Measurements from ENCODE around the gene NCBP3.
"Not testable (repeated sequence)": the region's sequence is repeated elsewhere in the genome, so short reads cannot be mapped to it uniquely, and the experiment has no call there.

The NCBP3 gene

DNA sequence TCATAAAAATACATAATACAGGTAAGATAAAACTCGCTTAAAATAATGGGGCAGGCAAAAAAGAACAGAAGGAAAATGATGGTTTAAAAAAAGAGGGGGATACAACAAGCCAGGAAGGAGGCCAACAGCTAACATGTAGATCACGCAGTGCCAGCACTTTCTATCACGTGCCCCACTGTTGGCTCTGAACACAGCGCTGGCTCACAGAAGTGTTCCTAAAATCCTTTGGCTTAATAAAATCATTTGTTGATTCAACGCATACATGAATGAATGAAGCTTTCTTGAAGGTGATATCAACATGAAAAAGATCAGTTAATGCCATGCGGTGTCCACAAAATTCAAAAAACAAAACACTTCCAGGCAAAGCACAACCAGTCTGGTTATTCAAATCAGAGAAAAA is 53.6 kb downstream of the NCBP3 start:
- no peak for DNase-seq (ENCODE audit: low read depth)

DNA sequence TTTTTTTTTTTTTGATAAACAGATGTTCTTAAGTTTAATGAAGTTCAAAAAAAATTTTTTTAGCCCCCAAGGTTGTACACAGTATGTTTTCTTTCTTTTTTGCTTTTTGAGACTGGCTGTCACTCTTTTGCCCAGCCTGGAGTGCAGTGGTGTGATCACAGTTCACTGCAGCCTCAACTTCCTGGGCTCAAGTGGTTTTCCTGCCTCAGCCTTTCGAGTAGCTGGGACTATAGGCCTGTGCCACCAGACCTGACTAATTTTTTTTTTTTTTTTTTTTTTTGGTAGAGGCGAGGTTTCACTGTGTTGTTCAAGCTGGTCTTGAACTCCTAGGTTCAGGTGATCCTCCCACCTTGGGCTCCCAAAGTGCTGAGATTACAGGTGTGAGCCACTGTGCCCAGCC is 57.8 kb downstream of the NCBP3 start:
- DNase-seq (ENCODE audit: low read depth) = no peak

DNA sequence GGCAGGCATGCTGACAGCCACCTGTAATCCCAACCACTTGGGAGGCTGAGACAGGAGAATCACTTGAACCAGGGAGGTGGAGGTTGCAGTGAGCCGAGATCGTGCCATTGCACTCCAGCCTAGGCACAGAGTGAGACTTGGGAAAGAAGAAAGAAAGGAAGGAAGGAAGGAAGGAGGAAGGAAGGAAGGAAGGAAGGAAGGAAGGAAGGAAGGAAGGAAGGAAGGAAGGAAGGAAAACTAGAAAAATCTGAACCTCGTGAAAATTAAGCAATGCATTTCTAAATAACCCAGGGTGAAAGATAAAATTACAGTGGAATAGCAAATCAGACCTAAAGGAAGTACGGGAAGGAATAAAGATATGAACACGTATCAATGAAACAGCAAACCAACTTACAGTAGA is 60.7 kb downstream of the NCBP3 start:
- DNase-seq (ENCODE audit: low read depth) = not testable (repeated sequence)

DNA sequence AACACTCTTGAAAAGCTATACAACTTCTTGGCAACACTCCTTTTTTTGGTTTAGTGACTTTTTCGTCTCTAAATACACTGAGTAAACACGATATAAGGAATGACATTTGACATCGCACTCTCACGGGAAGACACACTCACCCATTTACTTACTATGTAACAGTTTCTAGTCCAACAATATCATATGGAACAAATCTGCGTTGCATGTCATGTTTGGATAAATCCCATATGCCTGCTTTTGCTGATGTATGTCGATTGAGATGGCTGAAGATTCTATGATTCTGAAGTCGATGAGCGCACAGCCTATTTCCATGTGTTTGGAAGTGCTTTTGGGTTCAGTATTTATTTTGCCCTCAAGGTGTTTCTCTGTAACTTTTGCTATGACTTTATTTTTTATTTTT is 63.3 kb downstream of the NCBP3 start:
- no peak for DNase-seq (ENCODE audit: low read depth)

DNA sequence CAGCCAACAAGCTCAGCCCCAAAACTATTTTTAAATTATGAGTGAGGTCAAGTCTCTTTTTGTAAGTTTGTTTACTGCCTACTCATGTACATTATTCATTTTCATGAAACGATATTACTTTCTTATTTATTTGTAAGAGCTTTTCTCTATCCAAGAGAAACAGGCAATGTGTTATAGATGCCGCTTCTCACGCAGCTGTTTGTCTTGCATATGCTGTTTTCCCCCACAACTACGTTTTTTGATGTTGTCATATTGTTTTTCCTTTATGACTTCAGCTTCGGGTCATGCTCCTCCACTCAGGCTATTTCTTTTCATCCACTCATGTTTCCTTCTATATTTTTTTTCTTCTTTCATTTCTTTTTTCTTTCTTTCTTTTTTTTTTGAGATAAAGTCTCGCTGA is 65.1 kb downstream of the NCBP3 start:
- no peak for DNase-seq (ENCODE audit: low read depth)

DNA sequence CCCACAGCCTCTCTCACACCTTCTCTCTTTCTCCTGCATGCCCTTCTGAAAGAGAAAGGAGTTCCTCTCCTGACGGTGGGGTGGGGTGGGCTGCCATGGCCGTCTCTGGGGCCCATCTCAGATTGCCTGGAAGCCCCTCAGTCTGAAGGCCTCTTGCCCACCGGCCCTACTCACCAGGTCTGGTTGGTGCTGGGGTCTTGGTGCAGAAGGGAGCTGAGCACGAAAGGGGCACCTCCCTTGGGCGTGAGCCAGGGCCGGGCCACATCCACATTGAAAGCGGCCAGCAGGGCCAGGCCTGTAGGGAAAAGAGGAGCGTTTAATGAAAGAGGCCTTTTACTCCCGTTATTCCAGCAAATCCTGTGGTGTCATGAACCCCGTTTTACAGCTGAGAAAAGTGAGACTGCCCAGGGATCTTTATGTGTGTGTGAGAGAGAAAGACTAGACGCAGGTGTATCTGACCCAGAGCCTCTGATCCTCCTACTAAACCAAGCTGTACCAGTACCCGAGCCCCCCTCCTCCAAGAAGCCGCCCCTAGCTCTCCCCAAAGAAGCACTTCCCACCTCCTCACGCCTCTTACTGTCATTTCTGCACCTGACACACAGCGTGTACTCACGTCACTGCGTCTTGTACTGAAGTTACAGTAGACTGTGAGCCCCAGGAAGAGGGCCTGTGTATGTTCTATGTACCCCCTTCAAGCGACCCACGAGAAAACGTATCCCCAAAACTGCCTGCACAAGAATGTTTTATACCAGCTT is 68.5 kb downstream of the NCBP3 start:
- no peak for DNase-seq (ENCODE audit: low read depth)

DNA sequence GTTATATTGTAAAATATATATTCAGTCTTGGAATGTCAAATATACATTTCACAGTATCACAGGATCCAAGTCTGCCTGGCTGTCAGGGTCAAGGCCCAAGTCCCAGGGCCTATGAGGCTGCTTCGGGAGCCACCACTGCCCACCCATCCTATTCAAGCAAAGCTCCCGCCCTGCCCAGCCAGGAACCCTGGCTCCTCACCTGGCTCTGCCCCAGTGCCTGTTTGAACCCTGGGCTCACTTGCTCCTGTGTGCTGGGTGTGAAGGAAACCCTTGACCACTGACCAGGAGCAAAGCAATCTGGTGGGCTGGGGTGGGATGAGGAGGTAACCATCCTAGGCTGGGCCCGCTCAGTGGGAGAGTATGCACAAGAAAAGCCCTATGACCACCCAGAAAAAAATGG is 72.1 kb downstream of the NCBP3 start:
- no peak for DNase-seq (ENCODE audit: low read depth)

DNA sequence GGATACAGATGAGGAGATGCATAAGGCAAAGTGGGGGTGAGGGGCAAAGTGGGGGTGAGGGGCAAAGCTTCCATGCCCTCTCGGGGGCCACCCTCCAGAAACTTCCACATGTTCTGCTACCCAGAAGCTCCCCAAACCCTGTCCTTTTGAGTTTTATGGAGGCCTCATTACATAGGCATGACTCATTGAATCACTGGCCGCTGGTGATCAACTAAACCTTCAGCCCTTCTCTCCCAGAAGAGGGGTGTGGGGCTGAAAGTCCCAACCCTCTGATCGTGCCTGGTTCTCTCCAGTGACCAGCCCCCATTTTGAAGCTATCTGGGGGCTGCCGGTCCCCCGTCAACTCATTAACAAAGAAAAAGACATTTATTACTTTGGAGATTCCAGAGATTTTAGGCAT is 72.5 kb downstream of the NCBP3 start:
- no peak for DNase-seq (ENCODE audit: low read depth)

DNA sequence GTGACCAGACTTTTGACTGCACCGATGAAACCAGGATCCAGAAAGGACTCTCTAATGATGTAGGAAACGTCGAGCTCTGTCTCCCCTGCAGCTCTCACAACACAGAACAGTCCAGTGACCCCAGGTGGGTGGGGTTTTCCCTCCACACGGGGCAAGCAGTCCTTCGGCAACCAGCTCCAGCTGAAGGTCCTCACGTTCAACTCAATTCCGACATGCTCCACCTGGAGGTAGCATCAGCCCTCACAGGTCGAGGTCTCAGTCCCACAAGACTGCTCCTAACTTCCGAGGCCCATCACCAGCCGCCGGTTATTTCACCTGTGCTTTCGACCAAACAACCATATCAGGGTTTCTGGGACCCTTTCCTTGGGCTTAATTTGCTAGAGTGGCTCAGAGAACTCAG is 73.3 kb downstream of the NCBP3 start:
- DNase-seq (ENCODE audit: low read depth) = no peak

DNA sequence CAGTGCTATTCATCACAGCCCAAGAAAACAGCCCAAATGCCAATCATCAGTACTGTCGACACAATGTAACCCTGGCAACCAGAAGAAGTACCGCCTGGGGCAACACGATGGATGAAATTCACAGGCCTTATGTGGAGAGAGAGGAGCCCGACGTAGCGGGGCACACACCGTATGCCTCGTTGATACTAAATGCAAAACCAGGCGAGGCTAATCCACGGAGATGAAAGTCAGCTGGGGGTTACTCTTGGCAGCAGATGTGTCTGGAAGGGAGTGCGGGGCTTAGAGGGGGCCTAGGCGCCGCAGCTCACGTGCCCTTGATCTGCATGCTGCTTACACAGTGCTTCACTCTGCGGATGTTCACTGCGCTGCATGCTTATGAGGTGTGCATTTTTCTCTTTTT is 74.9 kb downstream of the NCBP3 start:
- no peak for DNase-seq (ENCODE audit: low read depth)

DNA sequence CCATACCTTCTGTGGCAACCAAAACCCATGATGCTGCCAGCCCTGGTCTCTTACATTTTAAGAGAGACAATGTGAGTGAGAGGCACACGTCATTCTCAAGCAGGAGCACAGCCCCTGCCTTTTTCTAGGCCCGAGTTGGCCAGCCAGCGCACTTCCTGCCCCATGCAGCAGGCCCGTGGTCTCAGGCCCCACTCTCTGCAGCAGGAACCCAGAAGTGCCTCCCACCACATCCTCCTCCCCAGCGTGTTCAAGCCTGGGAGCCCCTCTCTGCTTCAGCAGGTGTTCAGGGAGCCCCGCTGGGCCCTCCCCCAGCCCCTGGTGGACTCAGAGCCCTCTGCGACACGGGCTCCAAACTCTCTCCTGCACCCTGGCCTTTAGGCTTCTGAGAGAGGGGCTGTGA is 75.6 kb downstream of the NCBP3 start:
- DNase-seq (ENCODE audit: low read depth) = no peak

DNA sequence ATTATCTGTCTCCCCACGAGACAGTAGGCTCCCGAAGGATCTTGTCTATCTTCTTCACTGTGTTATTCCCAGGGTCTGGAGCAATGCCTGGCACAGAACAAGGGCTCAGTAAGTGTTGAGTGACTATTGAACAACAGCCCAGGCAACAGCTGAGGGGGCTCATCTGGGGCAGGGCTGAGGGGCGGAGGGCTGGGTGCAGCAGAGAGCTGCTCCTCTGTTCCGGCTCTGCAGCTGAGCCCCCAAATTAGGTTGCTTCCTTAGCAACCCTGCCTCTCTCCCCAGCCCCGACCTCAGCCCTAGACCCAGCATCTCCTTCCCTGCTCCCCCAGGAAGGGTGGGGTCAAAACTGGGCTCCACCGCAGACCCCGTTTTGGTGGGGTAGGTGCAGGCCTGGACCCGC is 77.3 kb downstream of the NCBP3 start:
- DNase-seq (ENCODE audit: low read depth) = no peak

DNA sequence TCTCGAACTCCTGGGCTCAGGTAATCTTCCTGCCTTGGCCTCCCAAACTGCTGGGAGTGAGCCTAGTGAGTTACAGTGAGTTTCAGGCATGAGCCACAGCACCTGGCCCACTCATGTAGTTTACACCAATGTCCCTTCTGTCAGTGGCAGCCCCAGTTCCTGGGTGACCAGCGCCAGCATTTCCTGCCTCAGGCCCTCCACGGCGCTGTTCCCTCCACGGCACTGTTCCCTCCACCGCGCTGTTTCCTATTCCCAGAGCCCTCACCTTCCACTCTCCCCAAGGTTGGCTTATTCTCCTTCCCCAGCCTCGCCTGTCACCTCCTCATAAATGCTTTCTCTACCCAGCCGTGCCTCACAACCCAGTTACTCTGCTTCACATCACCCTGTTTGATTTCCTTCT is 77.7 kb downstream of the NCBP3 start:
- no peak for DNase-seq (ENCODE audit: low read depth)

DNA sequence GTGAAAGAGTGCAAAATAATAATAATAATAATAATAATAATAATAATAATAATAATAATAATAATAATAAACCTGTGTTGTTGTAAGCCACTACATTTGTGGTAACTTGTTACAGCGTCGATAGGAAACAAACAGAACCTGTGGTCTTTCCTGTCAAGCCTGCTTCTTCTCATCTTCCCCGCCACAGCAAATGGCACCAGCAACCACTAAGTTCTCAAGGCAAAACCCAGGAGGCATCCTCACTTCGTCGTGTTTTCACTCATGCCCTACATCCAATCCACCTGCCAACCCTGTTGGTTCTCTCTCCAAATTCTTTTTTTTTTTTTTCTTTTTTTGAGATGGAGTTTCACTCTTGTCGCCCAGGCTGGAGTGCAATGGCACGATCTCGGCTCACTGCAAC is 79.3 kb downstream of the NCBP3 start:
- no peak for DNase-seq (ENCODE audit: low read depth)

DNA sequence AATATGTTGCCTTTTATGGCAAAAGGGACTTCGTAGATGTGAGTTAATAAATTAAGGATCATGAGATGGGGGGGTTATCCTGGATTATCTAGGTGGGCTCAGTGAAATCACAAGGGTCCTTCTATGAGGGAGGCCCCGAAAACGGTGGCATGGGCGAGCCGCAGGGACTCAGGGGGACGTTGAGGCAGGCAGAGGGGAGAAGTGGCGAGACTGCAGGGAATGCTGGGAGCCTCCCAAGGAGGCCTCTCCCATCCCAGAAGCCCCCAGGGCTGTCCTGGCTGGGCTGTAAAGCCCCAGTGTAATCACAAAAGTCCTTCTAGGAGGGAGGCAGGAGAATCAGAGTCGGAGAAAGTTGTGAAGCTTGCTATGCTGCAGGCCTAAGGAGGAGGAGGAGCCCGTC is 80.1 kb downstream of the NCBP3 start:
- DNase-seq (ENCODE audit: low read depth) = no peak

DNA sequence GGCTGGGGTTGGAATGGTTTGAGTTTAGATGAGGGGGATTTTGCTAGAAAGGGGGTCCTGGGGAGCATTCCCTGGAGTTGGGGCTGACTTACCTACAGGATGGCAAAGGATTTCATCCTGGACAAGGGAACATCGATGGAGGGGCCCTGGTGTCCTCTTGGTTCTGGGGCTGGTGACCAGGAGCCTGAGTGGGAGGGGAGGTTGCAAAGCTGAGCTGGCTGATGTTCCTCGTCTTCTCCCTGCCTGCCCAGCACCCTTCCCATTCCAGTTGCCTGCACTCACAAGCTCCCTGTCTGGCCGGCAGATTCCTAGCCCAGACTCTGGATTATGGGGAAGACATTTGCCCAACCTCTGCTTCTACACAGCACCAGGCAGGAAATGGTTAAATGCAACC is 82.3 kb downstream of the NCBP3 start:
- DNase-seq (ENCODE audit: low read depth) = no peak

DNA sequence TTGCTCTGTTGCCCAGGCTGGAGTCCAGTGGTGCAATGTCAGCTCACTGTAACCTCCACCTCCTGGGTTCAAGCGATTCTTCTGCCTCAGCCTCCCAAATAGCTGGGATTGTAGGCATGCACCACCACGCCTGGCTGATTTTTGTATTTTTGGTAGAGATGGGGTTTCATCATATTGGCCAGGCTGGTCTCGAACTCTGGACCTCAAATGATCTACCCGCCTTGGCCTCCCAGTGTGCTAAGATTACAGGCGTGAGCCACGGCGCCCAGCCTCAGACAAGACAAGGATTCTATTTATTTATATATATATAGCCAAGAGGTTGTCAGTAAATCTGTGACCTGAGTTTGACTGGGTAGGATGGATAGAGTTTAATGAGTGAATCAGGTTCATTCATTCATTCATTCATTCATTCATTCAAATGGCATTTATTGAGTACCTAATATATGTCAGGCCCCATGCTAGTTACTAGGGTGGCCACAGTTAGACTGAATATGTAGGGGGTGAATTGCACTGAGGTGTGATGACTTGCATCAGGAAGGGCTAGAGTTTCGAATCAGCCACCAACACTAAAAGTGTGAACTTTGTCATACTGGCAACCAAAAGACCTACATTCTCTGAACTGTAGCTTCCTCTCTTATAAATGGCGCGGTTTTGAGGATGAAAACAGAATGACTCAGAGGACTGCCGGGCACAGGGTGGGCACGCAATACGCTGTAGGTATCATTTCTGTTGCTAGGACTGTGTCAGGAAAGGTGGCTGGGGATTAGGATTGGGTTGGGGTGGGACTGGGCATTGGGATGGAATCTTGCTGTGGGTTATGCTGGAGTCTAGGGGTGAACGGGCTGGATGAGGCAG is 82.9 kb downstream of the NCBP3 start:
- DNase-seq (ENCODE audit: low read depth) = no peak

DNA sequence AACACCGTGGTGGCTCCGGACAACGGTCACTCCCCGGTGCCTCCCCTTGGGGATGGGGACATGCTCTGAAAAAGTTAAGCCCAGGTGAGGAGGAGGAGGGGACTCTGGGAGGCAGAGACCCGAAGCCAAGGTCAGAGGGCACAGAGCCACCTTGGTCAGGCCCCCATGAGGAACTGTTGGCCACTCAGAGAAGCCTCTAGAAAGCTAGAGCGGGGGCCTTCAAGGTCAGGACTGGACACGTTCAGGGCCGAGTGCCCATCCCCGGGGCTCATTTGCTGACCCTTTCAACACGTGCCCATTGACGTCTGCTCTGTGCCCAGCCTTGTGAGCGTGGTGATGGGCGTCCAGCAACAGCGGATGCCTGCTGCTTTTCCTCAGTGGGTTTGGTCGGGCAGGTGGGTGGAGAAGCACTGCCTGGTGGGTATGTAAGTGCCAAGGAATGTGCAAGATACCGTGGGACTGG is 84.1 kb downstream of the NCBP3 start:
- DNase-seq (ENCODE audit: low read depth) = no peak

DNA sequence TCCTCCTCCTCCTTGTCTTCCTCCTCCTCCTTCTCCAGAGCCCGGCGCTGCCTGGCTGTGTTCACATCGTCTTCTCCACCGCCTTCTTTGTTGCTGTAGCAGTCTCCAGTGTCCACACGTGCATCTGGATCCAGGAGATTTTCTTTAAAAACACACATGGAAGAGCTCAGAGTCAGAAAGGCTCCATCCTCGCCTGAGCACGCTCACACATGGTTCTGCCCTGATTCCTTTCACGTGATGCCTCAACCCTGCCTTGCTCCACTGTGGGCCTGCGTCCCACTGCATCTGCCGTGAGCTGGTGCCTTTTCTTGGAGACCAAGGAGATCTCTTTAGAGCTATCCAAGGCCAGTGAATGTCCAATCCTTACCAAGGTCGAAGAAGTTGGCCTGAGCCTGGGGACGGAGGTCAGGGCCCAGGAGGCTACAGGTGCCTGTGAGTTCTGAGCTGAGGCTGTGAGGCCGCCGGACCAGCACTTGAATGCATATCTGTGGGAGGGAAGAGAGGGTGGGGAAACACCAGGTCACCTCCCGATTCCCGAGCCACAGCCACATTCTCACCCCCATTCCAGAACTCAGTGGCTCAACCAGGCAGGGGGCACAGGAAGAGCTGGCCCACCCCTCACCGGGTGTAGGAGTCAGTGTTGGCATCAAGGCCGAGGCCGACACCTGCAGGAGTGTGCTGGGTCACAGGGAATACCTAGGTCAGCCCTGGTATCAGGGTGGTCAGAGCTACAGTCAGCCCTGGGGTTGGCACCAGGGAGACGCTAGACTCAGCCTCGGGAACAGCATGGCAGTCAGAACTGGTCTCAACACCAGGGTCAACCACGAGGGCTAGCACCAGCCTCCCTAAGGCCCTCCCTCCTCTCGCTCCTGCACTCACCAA is 84.8 kb downstream of the NCBP3 start:
- DNase-seq (ENCODE audit: low read depth) = no peak

DNA sequence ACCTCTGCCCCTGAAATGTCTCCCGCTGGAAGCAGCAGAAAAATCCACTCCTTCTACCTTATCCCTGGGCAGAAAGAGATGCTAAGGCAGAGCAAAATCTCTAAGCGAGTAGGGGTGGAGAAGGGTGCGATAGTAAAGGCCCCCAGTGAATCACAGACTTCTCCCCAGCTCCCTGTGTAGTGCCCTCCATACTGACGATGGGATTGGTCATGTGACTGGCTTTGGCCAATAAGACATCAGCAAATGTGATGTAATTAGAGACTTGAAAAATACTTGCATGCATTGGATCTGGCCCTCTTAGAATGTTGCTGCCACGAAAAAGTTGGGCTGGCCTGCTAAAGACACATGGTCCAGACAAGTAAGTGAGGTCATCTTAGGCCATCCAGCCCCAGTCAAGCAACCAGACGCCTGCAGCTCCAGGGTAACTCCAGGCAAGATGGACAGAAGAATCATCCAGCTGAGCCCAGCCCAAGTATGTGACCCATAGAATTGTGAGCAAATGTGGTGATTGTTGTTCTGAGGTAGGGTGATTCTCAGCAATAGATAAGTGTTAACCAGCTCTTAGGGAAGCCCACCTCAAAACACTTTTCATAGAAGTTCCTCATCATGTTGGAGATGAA is 86.3 kb downstream of the NCBP3 start:
- no peak for DNase-seq (ENCODE audit: low read depth)

DNA sequence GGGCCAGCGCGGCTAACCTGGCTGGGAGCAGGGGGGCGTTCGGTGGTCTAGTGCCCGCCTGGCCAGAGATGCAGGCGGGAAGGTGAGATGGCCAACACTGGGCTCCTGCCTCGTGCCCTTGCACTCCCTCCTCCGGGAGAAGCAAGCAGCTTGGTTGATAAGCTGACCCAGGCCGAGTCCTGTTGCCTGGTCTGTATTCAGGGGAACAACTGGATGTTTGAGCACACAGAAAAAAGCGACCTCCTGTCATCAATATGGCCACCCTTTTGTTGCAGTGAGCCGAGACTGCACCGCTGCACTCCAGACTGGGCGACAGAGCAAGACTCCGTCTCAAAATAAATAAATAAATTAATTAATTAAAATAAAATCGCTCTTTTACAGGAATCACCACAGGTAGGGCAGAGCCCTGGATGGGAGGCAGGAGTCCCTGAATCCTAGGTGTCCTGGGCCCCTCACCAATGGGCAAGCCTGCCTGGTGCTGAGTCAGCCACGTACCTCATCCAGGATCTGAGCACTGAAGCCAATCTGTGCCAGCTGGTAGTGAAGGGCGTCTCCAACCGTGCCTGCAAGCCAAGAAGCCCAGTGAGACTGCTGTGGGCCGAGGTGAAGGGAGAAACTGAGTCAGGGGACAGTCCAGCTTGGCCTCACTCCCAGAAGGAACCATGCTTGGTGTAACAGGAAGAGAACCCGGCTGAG is 90.6 kb downstream of the NCBP3 start:
- DNase-seq (ENCODE audit: low read depth) = no peak
